Activated B cell treated with CpG ODN at 0.5 μM for 24 hours (primary cell): ENCODE measurements around the gene IL36B. TPM values are rescaled to one million over a fixed set of nuclear protein-coding genes. Genes with fewer than 3 reads are reported as not detected.

Experiments
- ATAC-seq: fragments of 200-7000 bp; cut with Tn5 transposase; one replicate; pipeline ENCODE4 v1.10.0; 2021; ENCODE audit warnings: low read depth, mild to moderate bottlenecking, moderate library complexity
- CTCF ChIA-PET: fragments of 350-600 bp; sonication (Branson Sonifier 250); formaldehyde crosslinking; loops from one replicate; lab custom pipeline; 2021; ENCODE audit warnings: antibody characterized with exemption; lab: Charles Lee
- POLR2A ChIA-PET: fragments of 350-600 bp; sonication (Branson Sonifier 250); formaldehyde crosslinking; loops from one replicate; lab custom pipeline; 2021; ENCODE audit warnings: antibody characterized with exemption; lab: Charles Lee
- DNase-seq: peaks from one replicate; pipeline ENCODE4 v3.0.0; 2022
- H3K27ac Mint-ChIP-seq: one replicate; pipeline ENCODE4 v1.8.0; 2020; ENCODE audit warnings: mixed read lengths
- H3K27me3 Mint-ChIP-seq: one replicate; pipeline ENCODE4 v1.8.0; 2021; ENCODE audit warnings: mixed read lengths
- H3K36me3 Mint-ChIP-seq: one replicate; pipeline ENCODE4 v1.8.0; 2021; ENCODE audit warnings: low read depth, mixed read lengths
- H3K4me1 Mint-ChIP-seq: one replicate; pipeline ENCODE4 v1.8.0; 2021; ENCODE audit warnings: mixed read lengths
- H3K4me3 Mint-ChIP-seq: one replicate; pipeline ENCODE4 v1.8.0; 2020; ENCODE audit warnings: mild to moderate bottlenecking, mixed read lengths
- H3K9me3 Mint-ChIP-seq: one replicate; pipeline ENCODE4 v1.8.0; 2020; ENCODE audit warnings: mixed read lengths
- intact Hi-C: fragments of 100-400 bp; cut with micrococcal nuclease; formaldehyde crosslinking; loops from one replicate; pipeline ENCODE4 v1.15.1; 2024
- total RNA-seq: library from RNA; stranded (reverse); gene quantifications from 2 replicates; pipeline ENCODE4 v1.2.3, GENCODE V29; 2022
- TF ChIP-seq, protein P1 (sequence below): fragments of 200-600 bp; IDR thresholded peaks from one replicate; pipeline ENCODE4 v1.8.0; 2022; ENCODE audit warnings: antibody characterized with exemption, mild to moderate bottlenecking

The IL36B gene
- total RNA-seq, 1 donor from 2014 or later: not detected

DNA sequence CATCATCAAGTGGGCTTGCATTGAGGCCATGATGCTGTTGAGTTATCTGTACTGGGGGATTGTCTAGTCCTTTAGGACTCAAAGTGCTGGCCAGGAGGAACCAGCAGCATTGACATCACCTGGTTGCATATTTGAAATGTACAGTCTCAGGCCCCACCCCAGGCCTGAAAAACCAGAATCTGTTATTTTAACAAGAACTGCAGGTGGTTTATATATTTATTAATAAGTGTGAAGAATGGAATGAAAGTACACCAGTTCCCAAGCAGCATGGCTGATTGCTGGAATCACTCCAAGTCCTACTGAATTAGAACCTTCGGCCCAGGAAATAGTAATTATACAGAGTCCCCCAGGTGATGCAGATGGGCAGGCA lies 17.9 kb upstream of the IL36B start:
- ChIA-PET CTCF (no interaction called here), POLR2A (no interaction called here)
- DNase-seq: no peak
- peaks cover 18% of the 10 kb centered on the region for H3K27me3 Mint-ChIP-seq
- no peak overlapping the region for H3K27ac Mint-ChIP-seq
- TF ChIP-seq, protein P1, sequence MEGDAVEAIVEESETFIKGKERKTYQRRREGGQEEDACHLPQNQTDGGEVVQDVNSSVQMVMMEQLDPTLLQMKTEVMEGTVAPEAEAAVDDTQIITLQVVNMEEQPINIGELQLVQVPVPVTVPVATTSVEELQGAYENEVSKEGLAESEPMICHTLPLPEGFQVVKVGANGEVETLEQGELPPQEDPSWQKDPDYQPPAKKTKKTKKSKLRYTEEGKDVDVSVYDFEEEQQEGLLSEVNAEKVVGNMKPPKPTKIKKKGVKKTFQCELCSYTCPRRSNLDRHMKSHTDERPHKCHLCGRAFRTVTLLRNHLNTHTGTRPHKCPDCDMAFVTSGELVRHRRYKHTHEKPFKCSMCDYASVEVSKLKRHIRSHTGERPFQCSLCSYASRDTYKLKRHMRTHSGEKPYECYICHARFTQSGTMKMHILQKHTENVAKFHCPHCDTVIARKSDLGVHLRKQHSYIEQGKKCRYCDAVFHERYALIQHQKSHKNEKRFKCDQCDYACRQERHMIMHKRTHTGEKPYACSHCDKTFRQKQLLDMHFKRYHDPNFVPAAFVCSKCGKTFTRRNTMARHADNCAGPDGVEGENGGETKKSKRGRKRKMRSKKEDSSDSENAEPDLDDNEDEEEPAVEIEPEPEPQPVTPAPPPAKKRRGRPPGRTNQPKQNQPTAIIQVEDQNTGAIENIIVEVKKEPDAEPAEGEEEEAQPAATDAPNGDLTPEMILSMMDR: no peak
- ATAC-seq: no peak
- intact Hi-C loops: no loop called here
- no peak overlapping the region for H3K4me3 Mint-ChIP-seq
- H3K4me1 Mint-ChIP-seq: no peaks in the 10 kb centered on the region
- no peaks in the 10 kb centered on the region for H3K9me3 Mint-ChIP-seq
- no peaks in the 10 kb centered on the region for H3K36me3 Mint-ChIP-seq

DNA sequence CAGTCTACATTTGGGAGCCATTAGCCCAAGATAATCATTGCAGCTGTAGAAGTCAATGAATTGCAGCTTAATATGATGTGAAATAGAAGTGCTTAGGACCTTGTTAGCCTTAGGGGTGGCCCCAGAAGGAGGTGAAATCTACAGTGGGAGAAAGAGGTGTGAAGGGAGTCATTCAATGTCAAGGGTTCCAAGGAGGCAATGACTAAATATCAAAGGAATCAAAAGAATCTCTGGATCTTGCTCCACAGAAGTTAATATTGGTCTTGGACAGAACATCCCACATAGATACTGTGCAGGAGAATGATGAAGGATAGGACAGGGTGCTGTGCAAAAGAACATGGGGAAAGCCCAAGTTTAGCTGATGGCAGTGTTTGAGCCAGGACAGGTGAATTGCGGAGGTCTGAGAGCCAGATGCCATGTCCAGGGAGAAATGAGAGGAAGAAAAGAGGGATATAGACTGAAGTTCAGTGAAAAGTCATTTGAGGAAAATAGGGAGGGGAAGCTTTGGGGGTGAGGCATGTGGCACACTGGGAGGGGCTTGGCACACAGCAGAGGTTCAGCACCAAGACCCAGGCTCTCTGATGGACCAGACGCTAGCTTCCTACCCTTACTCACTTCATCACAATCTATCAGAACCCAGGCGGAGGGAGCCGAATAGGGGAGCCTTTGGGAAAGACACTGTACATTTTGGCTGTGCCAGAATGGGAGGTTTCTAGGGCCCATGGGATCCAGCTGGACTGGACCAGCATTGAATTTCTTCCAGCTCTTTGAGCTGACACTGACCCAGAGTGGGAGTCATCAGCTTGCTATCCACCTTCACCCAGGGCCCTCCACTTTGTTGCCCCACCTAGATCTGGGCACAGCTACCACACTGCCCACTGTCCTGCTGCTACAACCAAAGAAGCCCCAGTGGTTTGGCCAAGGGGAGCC lies 17.3 kb upstream of the IL36B start:
- ATAC-seq (no peak), DNase-seq (no peak)
- peaks cover 2% of the 10 kb centered on the region for H3K9me3 Mint-ChIP-seq
- no peak overlapping the region for H3K4me3 Mint-ChIP-seq
- intact Hi-C loops: no loop called here
- peaks cover 24% of the 10 kb centered on the region for H3K27me3 Mint-ChIP-seq
- no peak overlapping the region for H3K27ac Mint-ChIP-seq
- H3K4me1 Mint-ChIP-seq: no peaks in the 10 kb centered on the region
- CTCF ChIA-PET: no interaction called here
- H3K36me3 Mint-ChIP-seq: no peaks in the 10 kb centered on the region
- POLR2A ChIA-PET: no interaction called here
- TF ChIP-seq, protein P1: no peak

DNA sequence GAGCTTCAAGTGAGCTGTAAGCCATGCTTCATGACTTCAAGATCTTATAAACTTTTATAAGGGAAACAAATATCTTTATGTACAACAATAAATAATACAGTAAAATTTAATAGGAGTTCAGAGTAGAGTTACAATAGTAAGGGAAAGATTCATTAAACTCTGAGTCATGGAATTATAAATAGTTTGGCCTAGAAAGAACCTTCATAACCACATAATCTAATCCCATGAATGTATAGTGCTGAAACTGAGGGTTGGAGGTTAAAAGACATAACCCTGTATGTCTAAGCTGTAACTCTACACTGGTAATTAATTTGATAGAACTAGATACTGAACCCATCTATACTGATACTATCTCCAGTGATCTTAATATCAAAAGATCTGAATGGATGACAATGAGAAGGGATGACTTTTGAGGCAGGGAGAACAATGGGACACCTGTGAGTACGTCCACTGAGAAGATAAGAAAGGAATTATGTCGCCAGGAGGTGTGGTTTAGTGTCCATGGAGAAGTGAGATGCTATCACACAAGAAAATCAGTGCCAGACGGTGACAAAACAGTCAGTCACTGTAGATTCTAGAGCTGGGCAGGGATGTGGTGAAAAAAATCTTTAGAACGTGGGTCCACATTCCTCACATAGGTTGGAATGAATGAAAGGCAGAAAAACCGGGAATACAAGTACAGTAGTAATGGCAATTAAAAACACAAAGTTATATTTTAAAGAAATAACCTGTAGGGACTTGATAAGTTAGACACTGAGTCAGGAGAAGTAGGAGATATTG lies 16.2 kb upstream of the IL36B start:
- ATAC-seq: no peak
- CTCF ChIA-PET: interaction anchor here (1.4 kb wide), 1 partner anchor 11 kb away, joined by 4 read pairs; no protein-coding TSS in a partner anchor
- TF ChIP-seq, protein P1: no peak

DNA sequence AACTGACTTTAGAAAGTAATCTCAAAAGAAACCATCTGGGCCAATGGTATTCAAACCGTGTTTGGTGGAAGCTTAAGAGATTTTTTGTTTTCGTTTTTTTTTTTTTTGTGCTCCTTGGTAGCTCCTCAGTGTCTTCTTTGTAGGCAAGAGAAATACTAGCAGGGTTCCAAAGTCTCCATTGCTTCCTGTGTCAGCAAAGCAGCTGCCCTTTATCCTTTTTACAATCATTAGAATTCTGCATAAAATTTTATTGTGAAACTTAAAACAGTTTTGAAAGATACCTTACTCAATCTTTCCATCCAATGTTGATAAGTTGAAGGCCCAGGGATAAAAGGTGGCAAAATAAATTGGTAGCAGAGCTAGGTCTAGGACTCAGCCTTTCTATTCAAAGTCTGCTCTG lies 15.6 kb upstream of the IL36B start:
- no peaks in the 10 kb centered on the region for H3K4me1 Mint-ChIP-seq
- peaks cover 2% of the 10 kb centered on the region for H3K9me3 Mint-ChIP-seq
- H3K4me3 Mint-ChIP-seq: no peak overlapping the region
- DNase-seq (no peak), ATAC-seq (no peak)
- H3K27ac Mint-ChIP-seq: no peak overlapping the region
- intact Hi-C loops: no loop called here
- no peaks in the 10 kb centered on the region for H3K36me3 Mint-ChIP-seq
- CTCF ChIA-PET: interaction anchor here (1.4 kb wide), 1 partner anchor 12 kb away, joined by 4 read pairs; no protein-coding TSS in a partner anchor
- POLR2A ChIA-PET: no interaction called here
- H3K27me3 Mint-ChIP-seq: peaks cover 27% of the 10 kb centered on the region
- TF ChIP-seq, protein P1: no peak

More for the DNA sequence above, 16.2 kb upstream of the IL36B start:
- peaks cover 2% of the 10 kb centered on the region for H3K9me3 Mint-ChIP-seq
- intact Hi-C loops: no loop called here
- no peak overlapping the region for H3K27ac Mint-ChIP-seq
- H3K27me3 Mint-ChIP-seq: peaks cover 23% of the 10 kb centered on the region
- H3K4me1 Mint-ChIP-seq: no peaks in the 10 kb centered on the region
- no peak for DNase-seq
- no peaks in the 10 kb centered on the region for H3K36me3 Mint-ChIP-seq
- no peak overlapping the region for H3K4me3 Mint-ChIP-seq
- POLR2A ChIA-PET: no interaction called here

DNA sequence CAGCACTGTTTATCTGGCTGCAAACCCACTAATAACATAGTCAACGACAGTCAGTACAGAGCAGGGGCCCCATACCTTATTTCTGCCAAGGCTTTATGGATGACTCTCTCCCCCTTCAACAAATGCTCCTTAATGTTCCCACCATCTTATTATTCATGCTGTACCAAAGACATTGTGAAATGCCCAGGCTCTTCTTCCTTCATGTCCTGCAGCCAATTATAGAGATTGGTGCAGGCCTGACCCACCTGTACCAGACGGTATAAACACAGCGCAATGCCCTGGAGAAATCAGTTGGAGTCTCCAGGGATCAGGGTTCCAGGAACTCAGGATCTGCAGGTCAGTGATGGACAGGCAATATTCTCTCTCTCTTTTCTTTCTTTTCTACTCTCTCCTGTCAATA lies 15.0 kb upstream of the IL36B start, which contains the start of gene IL1F10:
Gene IL1F10, plus strand, starts transcription at position 290 of the 400 bp plus-strand sequence. CDS start 4,769 bp downstream, outside the sequence.
- POLR2A ChIA-PET: interaction anchor here (0.6 kb wide), 1 partner anchor 209 kb away, joined by 3 read pairs; no protein-coding TSS in a partner anchor
- no peak for DNase-seq
- CTCF ChIA-PET: no interaction called here

More for the DNA sequence above, 15.0 kb upstream of the IL36B start, which contains the start of gene IL1F10:
- Mint-ChIP-seq H3K4me3 (no peak within 1 kb of the TSS), H3K27me3 (peaks cover 27% of the 10 kb centered on the region), H3K36me3 (no peaks in the 10 kb centered on the region), H3K4me1 (no peaks in the 10 kb centered on the region), H3K9me3 (peaks cover 2% of the 10 kb centered on the region), H3K27ac (no peak within 1 kb of the TSS)
- ATAC-seq: no peak
- TF ChIP-seq, protein P1: no peak
- intact Hi-C loops: no loop called here
